A172 (cell line): ENCODE data around the gene TCHP. TPM values are rescaled to one million over a fixed set of nuclear protein-coding genes. Genes with fewer than 3 reads are reported as not detected.
A peak's percentile ranks its signal among the peaks of the same experiment; 100 is the strongest.
"Not testable (repeated sequence)": the region's sequence is repeated elsewhere in the genome, so short reads cannot be mapped to it uniquely, and the experiment has no call there.

ENCODE experiments used
- DNase-seq: peaks from one replicate; pipeline ENCODE4 v3.0.0-alpha.2; 2015; ENCODE audit warnings: low spot score
- total RNA-seq: library from RNA; depleted of rRNA; stranded (reverse); fragments of >200 nt; shearing (Covaris generic); gene quantifications from 2 replicates; pipeline ENCODE4 v1.2.3, GENCODE V29; 2014; rRNA removed

TCHP gene, protein sequence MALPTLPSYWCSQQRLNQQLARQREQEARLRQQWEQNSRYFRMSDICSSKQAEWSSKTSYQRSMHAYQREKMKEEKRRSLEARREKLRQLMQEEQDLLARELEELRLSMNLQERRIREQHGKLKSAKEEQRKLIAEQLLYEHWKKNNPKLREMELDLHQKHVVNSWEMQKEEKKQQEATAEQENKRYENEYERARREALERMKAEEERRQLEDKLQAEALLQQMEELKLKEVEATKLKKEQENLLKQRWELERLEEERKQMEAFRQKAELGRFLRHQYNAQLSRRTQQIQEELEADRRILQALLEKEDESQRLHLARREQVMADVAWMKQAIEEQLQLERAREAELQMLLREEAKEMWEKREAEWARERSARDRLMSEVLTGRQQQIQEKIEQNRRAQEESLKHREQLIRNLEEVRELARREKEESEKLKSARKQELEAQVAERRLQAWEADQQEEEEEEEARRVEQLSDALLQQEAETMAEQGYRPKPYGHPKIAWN
- total RNA-seq: 17.6 and 21.9 TPM in 2 replicates

DNA sequence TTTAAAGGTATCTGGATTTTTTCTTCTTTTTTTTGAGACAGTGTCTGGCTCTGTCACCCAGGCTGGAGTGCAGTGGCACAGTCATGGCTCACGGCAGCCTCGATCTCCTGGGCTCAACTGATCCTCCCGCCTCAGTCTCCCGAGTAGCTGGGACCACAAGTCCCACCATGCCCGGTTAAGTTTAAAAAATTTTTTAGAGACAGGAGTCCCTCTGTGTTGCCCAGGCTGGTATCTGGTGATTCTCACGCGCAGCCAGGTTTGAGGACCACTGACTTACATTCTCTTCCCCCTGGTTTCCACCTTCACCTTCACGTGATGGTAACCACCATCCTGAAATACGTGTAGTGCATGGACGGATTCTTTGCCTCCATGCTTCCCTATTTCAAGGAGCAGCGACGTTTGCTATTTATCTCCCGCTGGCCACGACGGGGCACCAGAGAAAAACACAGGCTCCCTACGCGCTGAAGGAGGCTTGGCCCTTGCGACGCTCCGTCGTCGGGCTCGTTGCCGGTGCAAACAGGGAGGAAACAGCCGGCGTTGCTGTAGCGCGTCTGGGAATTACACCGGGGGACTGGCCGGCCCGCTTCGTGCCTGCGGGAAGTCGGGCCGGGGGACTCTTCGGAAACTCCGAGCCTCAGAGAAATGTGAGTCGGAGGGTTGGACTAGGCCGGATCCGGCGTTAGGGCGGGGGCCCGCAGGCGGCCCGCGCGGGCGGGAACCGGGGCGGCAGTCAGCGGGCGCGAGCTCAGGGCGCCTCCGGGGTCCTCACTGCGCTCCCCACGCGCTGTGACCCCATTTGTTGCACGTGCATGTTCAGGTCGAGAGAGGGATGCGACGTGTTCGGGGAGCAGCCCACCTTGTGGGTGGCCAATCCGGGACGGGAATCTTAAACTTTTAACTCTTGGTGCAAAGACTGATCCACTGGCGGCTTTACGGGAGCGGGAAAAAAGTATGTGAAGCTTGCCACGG lies at the start of gene TCHP:
Gene TCHP, plus strand, starts transcription at position 492 of the 969 bp plus-strand sequence. CDS start 2,753 bp downstream, outside the sequence.
- peak; percentile 64 for DNase-seq

DNA sequence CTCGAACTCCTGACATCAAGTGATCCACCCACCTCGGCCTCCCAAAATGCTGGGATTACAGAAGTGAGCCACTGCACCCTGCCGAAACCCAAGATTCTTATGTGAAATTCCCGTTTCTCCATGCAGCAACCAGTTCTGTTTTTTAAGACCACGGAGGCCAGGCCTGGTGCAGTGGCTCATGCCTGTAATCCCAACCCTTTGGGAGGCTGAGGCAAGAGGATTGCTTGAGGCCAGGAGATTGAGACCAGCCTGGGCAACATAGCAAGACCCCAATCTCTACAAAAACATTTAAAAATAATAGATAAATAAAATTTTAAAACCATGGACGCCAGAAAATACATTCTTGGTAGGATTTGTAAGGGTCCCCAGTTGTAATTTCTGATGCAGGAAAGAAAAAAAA lies 49.6 kb upstream of the TCHP start:
- not testable (repeated sequence) for DNase-seq

DNA sequence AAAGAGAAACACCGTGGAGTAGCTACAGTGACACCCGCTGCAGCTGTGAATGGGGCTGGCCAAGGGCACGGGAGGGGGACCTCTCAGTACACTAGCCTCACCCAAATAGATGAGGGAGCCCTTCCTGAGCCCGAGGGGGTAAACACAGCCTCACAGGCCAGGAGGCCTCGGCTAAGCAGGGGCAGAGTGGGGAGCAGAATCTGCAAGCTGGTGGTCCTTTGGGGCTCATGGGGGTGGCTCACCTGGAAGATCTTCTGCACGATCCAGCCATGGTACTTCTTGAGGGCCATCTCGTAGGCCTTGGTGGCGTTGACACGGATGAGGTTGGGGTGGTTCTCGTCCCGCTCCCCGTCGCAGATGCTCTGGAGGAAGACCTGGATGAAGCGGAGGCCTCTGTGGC lies 44.7 kb upstream of the TCHP start:
- no peak for DNase-seq

DNA sequence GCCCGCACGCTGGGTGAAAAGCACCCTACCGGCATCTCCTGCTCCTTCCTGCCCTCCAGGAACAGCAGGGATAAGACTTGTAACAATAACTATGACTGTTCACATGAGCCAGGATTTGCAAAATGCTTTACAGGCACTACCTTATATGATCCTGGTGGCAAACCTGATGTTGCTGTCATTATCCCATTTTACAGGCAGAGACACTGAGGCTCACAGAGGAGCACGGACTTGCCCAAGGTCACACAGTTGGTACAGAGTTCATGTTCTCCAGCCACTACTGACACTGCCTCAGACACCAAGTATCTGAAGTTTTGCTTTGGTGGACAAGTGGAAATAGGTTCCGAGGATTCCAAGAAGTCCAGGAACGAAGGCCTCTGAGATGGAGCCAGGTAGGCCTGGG lies 42.4 kb upstream of the TCHP start:
- no peak for DNase-seq

DNA sequence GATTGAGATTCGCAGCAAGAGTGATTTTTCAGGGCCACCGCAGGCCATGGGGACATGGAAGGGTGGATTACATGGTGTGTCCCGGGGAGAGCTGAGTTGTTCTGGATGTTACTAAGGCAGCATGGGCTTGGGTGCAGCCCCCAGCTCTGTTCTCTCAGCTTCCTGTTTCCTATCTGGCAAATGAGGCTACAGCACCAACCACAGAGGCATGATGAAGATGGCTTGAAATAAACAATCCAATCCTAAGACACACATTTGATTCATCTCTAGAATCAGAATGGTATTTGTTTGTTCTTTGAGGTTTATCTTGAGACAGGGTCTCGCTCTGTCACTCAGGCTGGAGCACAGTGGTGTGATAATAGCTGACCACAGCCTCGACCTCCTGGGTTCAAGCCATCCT lies 41.3 kb upstream of the TCHP start:
- DNase-seq: no peak

DNA sequence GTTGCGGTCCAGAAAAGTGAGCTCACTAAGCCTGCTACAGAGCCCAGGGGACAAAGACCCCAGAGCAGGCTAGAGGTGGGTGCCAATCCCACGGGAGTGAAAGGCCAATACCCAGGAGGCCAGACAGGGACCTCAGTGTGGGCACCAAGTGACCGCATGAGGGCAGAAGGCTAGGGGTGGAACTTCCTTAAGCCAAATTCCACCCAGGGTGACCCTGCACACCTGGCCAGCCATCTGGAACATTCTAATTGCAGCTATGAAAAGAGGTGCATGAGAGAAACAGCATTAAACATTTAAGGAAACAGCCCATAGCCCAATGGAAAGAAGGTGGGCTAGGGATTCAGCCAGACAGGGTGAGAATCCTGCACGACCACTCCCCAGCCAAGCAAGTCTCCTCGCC lies 39.1 kb upstream of the TCHP start:
- no peak for DNase-seq

DNA sequence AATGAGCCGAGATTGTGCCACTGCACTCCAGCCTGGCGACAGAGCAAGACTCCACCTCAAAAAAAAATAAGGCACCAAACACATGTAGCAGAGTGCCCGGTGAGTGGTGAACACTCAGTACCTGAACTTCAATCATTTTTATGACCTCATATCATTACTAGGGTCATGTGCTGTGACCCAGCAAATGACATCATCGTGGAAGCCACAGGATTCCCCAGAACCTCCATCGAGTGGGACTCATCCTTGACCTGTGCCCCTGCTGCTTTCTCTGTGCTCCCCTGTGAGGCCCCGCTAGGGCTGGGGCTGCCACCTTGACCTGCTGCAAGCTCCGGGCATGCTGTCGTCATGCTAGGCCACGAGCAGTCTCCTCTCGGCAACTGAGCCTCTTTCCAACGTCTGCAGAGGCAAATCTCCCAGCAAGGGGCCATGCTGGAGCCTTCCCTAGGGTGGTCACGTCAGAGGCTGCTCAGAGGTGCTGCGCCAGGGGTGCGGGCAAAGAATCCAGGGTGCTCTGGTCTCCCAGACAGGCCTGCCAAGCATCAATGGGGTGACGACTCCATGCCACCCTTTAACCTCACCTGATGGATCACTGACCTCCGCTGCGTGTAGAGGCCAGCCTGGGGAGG lies 38.3 kb upstream of the TCHP start:
- no peak for DNase-seq

DNA sequence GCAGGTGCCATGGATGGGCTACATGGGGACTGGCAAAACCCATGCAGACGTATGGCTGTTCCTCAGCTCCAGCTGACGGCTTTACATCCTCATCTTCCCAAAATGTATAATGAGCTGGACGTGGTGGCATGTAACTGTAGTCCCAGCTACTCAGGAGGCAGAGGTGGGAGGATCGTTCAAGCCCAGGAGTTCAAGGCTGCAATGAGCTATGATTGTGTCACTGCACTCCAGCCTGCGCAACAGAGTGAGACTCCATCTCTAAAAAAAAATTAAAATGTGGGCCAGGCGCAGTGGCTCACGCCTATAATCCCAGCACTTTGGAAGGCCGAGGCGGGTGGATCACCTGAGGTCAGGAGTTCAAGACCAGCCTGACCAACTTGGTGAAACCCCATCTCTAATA lies 37.6 kb upstream of the TCHP start:
- DNase-seq: not testable (repeated sequence)

DNA sequence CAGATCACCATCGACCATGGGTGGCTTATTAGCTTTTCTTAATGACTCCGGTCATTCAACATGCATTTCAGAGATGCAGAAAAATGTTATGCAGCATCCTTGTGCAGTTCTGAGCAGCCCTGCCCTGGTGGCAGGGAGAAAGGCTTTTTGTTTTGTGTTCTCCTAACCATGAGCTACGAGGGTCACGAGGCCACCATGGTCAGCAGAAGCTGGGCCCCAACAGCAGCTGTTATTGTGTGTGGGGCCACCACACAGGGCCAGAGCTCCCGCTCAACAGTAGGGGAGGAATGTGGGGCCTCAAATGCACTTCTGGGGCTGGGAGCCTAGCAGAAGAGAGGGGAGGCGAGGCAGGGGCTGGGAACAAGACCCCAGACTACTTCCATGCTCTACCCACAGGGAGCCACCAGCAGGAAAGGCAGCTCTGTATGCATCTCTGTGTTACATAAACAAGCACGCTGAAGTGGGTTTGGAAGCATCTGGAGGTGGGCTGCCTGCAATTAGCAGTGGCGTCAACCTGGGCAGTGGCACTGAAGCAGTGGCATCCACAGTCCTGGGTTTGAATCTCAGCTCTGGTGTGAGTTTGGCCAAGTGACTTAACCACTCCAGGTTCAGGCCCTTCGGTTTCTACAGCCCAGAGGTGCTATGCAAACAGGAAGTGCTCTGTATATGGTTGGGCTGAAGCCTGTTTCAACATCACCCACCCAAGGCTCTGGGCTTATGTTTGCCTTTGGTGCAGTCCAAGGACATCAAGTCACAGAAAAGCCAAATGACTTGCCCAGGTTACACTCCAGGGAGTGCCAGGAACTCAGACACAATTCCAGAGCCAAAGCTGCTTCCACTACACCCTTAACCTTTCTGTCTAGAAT lies 36.0 kb upstream of the TCHP start:
- no peak for DNase-seq

DNA sequence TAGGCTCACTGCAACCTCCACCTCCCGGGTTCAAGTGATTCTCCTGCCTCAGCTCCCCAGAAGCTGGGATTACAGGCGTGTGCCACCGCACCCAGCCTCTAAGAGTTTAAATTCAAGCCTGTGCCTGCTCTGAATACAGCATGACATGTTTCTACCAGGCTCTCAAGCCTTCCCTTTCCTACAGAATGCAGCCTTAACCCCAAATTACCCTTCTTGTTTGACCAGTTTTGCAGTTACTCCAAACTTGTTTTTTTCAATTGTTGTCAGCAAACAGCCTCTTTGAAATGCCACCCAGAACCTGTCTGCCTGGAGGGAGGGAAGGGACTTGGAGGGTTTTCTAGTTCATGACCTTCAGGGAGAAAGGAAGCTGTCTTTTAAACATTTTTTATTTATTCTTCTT lies 35.2 kb upstream of the TCHP start:
- no peak for DNase-seq

DNA sequence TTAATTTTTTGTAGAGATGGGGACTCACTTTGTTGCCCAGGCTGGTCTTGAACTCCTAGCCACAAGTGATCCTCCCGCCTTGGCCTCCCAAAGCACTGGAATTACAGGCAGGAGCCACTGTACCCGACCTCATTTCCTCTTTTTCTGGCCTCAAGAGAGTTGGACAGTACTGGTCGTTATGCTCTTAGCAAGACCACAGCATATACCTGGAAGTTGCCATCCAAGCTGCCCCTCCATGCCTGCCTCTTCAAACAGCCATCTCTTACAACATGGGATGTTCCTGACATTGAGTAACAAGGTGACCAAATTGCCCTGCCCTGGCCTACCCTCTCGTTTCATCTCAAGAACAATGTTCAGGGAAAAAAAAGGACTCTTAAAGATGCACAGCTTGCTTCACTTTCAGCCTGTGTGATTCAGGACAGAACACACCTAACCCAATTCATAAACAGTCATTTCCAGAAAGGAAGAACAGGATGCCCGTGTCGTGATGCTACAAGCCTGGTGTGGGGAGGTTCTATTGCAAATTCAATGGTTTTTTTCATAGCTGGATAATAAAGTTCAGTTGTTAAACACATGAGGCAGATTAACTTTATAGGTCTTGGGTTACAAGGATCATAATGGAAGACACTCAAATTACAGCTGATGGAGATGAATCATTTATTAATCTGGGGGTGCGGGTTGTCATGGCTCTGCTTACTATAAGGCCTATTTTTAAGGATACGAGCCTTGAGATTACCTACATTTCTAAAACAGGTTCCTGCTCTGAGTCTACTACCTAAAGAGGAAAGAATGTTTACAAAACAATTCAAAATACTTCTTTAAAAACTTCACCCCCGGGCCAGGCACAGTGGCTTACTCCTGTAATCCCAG lies 31.7 kb upstream of the TCHP start:
- DNase-seq: no peak

DNA sequence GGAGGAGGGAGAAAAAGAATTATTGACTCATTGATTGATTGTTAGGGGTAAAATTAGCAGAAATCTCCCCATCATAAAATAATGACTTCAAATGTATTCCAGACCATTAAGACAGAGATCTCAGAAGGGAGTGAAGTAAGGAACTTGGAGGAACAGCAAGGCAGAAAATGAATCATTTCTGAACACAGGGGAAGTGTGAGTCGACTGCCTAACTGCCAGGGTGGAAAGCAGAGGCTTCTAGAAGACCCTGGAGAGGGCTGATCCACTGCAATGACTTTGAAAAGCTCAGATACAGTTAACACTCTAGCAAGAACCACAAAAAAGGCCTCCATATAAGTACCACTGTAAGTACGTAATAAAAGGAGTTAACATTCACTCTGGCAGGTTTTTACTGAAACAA lies 29.4 kb upstream of the TCHP start:
- no peak for DNase-seq

DNA sequence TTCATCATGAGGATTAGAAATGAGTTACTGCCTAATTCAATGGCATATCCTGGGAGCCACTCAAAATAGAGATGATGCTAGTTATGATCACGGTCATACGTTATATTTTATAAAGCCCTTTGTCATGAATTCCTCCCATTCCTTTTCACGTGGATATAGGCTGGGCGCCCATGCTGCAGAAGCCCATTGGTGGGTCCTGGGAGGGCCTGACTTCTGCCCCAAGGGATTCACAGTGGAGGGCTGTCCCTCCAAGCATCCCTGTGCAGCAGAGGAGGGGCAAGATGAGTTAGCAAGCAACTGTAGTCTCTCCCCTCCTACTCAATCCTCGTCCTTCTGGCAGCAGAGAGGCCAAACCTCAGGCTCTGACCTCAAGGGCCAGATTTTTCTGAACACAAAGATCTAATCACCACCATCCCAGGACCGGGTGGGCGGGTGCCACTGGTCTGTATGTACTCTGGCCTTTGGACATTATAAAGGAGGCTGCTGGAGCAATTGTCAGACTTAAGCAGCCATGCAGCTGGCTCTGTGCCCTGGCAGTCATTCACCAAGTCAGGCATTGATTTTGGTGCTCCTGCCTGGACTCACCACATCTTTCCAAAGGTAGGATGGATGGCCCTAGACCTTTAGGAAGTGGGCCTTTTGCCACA lies 28.3 kb upstream of the TCHP start:
- DNase-seq: no peak

DNA sequence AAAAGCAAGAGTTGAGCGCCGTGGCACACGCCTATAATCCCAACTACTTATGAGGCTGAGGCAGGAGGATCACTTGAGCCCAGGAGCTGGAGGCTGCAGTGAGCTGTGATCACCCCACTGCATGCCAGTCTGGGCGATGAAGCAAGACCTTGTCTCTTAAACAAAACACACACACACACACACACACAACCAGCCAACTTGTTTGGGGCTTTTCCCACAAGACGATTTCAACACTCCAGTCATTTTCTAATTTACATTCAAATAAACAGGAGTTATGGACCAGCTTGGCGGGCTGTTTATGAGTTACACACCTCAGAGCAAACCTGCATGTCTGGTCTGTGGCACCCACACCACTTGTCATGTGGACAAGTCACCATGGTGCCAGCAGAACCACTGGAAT lies 26.4 kb upstream of the TCHP start:
- DNase-seq: no peak

DNA sequence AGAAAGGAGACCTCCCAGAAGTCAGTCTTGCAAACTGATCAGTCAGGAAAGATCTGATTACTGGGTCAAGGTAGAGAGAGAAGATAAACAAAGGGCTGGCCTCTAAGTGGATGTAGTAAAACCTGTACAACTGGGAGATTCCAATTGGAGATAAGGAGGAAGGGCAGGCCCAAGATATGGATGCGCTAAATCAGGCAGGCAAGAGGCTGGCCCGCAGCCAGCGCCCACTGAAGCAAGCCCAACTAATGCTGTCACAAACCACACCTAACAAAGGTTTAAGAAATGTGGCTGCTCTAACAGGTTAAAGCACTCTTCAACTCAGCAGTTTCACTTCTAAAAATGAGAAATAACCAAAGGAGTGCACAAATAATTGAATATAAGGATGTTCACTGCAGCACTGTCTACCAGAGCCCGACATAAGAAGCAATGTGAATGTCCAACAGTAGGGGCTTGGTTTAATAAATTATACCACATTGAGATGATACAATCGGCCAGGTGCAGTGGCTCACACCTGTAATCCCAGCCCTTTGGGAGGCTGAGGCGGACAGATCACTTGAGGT lies 24.4 kb upstream of the TCHP start:
- DNase-seq: no peak

DNA sequence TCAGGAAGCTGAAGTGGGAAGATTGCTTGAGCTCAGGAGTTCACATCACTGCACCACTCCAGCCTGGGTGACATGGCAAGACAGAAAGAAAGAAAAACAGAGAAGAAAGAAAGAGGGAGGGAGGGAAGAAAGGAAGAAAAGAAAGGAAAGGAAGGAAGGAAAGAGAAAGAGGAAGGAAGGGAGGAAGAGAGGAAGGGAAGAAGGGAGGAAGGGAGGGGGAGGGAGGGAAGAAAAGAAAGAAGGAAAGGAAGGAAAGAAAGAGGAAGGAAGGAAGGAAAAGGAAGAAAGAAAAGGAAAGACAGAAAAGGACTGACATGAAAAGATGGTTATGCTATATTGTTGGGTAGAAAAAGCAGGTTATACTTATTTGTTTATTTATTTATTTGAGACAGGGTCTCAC lies 23.7 kb upstream of the TCHP start:
- no peak for DNase-seq

DNA sequence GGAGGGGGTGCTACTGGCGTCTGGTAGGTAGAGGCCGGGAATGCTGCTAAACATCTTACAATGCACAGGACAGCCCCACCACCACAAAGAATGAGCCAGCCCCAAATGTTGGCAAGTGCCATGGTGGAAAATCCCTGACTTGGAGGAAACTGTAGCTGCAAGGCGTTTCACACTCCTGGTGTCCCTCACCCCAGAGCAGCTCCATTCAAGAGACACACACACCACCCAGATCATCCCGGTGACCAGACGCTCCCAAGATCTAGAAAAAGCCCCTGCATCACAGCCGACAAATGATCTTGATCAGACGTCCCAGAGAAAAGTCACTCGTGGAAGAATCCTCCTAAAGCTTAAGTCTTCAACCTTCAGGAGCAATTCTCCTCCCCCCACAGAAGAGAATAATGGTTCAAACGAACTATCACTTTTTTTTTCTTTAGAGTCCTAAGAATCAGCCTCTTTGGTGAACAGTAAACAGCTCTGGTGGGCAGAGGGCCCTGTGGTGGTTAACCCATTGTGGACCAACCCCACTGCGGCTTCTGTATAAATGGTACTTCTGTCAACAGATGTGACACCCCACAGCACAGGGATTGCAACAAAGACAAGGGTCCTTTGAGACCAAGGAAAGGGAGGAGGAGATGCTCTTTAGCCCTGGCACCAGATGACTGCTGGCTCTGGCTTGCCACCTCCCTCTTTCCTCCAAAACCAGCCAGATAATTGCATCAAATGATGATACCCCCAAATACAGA lies 22.4 kb upstream of the TCHP start:
- DNase-seq: no peak

DNA sequence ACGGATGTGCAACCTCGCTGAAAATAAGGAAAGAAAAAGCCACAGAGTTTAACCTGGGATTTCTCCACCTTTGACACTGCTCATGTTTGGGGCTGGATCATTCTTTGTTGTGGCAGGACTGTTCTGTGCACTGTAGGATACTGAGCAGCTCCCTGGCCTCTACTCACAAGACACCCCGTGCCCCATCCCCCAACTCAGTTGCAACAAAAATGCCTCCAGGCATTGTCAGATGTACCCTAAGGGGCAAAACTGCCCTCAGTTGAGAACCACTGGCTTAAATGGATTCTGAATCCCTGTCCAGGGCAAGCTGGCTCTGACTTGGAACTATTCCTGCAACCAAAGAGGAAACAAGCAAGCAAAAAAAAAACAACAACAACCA lies 21.8 kb upstream of the TCHP start:
- DNase-seq: no peak

DNA sequence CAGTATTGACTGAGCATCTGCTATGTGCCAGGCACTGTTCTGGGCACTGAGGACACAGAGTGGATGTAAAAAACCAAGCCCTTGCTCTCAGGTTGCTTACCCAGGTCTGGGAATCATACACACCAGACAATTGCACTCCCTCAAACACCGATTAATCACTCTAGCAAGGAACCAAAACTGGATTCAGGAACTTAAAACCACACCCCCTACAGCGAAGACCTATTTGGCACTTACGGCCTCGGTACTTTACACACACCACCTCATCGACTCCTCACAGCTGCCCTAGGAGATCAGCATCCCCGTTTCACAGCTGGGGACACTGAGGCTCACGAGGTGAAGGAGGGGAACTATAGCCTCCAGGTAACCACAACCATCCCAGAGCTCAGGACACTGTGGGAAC lies 21.3 kb upstream of the TCHP start:
- no peak for DNase-seq
